Measurements from ENCODE around the gene OTX2.

The OTX2 gene

DNA sequence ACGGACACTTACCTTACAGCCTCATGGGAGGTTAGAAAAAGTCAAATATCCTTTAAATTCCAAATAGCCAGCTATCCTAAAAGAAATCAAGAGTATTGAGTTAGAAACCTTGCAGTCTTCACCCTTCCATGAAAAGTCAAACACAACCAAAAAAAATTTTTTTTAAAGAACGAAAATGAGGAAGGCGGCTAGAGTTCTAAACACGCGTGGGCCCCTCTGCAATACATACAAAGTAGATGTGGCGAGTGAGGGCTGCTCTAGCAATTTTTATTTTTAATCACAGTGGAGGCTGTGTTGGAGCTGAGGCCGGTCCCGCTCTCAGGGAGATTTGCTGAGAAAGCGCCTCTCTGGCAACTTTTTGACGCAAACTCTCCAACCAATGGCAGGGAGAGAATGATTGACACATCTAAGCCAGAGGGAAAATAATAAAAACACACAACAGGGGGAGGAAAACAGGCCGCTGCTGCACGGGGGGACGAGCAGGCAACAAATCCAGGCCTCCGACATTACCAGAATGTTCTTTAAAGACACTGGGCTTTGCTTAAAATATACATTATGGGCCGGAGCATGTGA, at the start of gene OTX2:
TSS of gene OTX2 (minus strand) at position 333 of the 573 bp plus-strand sequence. CDS start 5,023 bp downstream, outside the sequence.
- in situ Hi-C loops (cut with MboI; ENCODE audit: low pct_unique_long_range_greater_than_20kb, low sequenced_read_pairs, unreplicated experiment), result no loop called here
- TF ChIP-seq, protein P1, sequence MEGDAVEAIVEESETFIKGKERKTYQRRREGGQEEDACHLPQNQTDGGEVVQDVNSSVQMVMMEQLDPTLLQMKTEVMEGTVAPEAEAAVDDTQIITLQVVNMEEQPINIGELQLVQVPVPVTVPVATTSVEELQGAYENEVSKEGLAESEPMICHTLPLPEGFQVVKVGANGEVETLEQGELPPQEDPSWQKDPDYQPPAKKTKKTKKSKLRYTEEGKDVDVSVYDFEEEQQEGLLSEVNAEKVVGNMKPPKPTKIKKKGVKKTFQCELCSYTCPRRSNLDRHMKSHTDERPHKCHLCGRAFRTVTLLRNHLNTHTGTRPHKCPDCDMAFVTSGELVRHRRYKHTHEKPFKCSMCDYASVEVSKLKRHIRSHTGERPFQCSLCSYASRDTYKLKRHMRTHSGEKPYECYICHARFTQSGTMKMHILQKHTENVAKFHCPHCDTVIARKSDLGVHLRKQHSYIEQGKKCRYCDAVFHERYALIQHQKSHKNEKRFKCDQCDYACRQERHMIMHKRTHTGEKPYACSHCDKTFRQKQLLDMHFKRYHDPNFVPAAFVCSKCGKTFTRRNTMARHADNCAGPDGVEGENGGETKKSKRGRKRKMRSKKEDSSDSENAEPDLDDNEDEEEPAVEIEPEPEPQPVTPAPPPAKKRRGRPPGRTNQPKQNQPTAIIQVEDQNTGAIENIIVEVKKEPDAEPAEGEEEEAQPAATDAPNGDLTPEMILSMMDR (IDR thresholded peaks at IDR 0.05; ENCODE audit: extremely low read depth, insufficient read depth, missing control alignments), result no peak
- no peak for DNase-seq (ENCODE audit: low spot score)

DNA sequence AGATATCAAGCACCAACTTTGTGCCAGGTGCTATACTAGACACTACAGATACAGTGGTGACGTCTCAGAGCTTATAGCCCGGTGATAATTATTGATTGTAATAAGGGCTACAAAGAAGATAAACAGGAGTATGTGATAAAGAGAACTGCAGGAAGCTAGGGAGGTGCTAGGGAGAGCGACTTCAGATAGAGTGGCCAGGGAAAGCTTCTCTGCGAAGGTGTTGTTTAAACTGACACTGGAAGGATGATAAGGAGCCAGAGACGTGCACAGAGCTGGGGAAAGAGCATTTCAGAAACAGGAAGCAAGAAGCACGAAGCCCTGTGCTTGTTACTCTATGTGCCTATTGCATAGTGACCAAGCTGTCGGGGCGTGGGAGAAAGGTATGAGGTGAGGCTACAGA, 48.1 kb upstream of the OTX2 start:
- TF ChIP-seq, protein P1 (IDR thresholded peaks at IDR 0.05; ENCODE audit: extremely low read depth, insufficient read depth, missing control alignments), result no peak
- no peak for DNase-seq (ENCODE audit: low spot score)
- in situ Hi-C loops (cut with MboI; ENCODE audit: low pct_unique_long_range_greater_than_20kb, low sequenced_read_pairs, unreplicated experiment), result no loop called here

DNA sequence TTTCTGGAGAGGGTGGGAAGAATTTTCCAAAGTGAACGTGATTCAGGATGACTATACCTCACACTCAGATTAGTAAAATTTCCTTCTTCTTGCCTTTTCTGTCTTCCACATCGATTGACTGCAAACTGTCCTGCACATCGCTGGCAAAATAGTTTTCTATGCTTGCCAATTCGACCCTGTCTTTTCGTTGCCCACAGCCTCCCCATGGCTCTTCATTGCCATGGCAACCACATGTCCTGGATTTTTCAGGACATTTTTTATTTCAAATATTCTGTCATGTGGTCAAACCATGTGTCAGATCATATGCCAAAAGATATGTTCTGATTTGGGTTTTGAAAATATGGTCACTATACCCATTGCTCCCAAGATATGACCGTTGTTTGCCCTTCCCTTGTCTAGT, 46.9 kb upstream of the OTX2 start:
- in situ Hi-C loops (cut with MboI; ENCODE audit: low pct_unique_long_range_greater_than_20kb, low sequenced_read_pairs, unreplicated experiment), result no loop called here
- TF ChIP-seq, protein P1 (IDR thresholded peaks at IDR 0.05; ENCODE audit: extremely low read depth, insufficient read depth, missing control alignments), result no peak
- no peak for DNase-seq (ENCODE audit: low spot score)

DNA sequence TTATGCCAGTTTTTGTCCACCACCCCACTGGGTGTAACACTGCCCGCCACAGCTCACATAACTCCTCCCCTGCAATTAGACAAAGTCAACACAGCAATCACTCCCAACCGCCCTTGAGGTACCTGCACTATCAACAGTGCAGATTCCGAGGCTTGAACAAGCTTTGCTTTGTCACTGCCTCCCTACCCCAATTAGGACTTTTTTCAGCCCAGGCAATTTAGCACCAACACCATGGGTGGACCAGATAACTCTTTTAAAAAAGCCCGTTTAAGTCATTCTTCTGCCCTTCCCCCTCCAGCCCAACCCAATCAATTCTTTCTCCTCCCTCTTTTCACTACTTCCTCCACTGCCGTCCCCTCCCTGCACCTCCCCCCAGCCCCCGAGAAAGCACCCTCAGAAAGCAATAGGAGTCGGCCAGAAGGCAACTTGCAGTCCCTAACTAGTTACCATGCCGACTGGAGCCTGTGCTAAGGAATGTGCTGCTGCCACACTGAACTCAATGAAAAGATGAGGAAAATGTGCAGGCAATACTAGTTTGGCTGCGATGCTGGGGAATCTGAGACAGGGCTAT, 45.7 kb upstream of the OTX2 start:
- in situ Hi-C loops (cut with MboI; ENCODE audit: low pct_unique_long_range_greater_than_20kb, low sequenced_read_pairs, unreplicated experiment), result no loop called here
- TF ChIP-seq, protein P1 (IDR thresholded peaks at IDR 0.05; ENCODE audit: extremely low read depth, insufficient read depth, missing control alignments), result no peak
- DNase-seq (ENCODE audit: low spot score), result no peak

DNA sequence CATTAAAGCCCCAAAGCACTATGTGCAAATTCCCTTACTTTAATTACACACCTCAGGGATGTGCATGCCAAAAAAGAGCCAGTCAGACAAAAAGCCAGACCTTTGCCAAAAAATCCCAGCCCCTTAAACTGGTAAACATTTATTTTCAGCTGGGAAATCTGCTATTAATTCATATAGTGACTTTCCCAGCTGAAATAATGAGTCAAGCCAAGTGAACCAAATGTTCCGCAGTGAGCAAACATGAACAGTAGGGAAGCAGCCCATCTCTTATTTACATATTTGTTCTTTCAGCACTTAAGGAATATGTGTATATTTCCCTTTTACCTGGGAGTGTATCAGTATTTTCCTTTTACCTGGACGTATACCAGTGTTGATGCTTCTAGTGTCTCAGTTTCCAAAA, 44.0 kb upstream of the OTX2 start:
- in situ Hi-C loops (cut with MboI; ENCODE audit: low pct_unique_long_range_greater_than_20kb, low sequenced_read_pairs, unreplicated experiment), result no loop called here
- no peak for DNase-seq (ENCODE audit: low spot score)
- TF ChIP-seq, protein P1 (IDR thresholded peaks at IDR 0.05; ENCODE audit: extremely low read depth, insufficient read depth, missing control alignments), result no peak

DNA sequence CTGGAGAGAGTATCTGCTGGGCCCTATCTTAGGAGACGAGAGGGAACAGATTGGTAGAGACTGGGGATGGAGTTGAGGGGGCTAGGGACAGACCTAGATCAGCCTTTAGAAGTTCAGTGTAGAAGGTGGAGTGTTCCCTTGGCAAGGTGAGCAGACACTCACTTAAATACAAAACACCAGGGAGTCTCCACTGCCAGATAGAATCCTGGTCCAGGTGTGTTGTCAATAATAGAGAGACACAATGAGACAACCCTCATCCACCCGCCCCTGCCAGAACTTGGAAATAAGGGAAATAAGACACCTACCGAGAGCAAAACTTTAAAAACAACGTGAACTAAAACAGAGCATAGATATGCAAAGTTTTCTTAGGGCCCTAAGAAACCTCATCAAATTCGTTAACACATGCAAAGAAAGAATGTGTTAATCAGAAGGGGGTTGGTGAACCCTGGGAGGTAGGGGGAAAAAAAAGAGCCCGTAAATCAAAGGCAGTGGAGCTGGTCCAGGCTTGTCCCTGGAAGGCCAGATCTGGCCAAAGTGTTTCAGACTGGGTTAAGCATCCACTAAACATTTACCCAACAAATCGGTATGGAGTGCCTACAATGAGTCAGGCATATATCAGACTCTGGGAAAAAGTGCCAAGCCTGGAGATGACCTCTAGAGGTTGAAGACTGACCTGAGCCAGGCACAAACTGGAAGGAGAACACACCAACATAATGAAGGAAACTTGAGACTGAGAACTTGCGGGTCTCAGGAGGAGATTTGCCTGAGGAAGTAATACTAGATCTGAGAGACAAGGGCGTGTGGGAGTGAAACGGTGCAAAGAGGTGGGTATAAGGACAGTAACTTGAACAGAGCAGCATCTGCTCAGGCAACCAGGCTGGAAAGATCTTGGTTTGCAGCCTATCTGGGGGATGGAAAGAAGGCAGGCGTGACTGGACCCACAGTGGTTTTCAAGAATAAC, 37.0 kb upstream of the OTX2 start:
- TF ChIP-seq, protein P1 (IDR thresholded peaks at IDR 0.05; ENCODE audit: extremely low read depth, insufficient read depth, missing control alignments), result no peak
- in situ Hi-C loops (cut with MboI; ENCODE audit: low pct_unique_long_range_greater_than_20kb, low sequenced_read_pairs, unreplicated experiment), result no loop called here
- no peak for DNase-seq (ENCODE audit: low spot score)
